GM12891 (cell line): Measurements from ENCODE around the gene RPUSD3.
A peak's percentile ranks its signal among the peaks of the same experiment; 100 is the strongest.

Source experiments
- POLR2A ChIP-seq: IDR thresholded peaks from 2 replicates; pipeline ENCODE4 v1.6.1; 2011; ENCODE audit warnings: low read depth, low read length, control low read depth
- POLR2AphosphoS5 ChIP-seq: IDR thresholded peaks from 2 replicates; pipeline ENCODE4 v1.6.1; 2011; ENCODE audit warnings: low read depth, low read length, control low read depth
- SPI1 ChIP-seq: IDR thresholded peaks from 2 replicates; pipeline ENCODE4 v1.6.1; 2011; ENCODE audit warnings: low read depth, low read length, control low read depth
- TAF1 ChIP-seq: IDR thresholded peaks from 2 replicates; pipeline ENCODE4 v1.6.1; 2011; ENCODE audit warnings: low read depth, low read length, control low read depth

GRCh38 chr3:9808345-9809037 lies 35.3 kb downstream of the RPUSD3 start:
- TF ChIP-seq TAF1: no peak
- peak; percentile 46 for TF ChIP-seq POLR2A
- peak; percentile 47; the same call in 1 of the 2 replicates for TF ChIP-seq POLR2AphosphoS5
- TF ChIP-seq SPI1: no peak
